WTC11 (cell line): Measurements from ENCODE around the gene OAT. TPM values are rescaled to one million over a fixed set of nuclear protein-coding genes. Genes with fewer than 3 reads are reported as not detected.

ENCODE experiments used
- ATAC-seq: fragments of 200-7000 bp; cut with Tn5 transposase; 2 replicates; pipeline ENCODE4 v1.10.0; 2021; ENCODE audit warnings: mild to moderate bottlenecking, moderate library complexity
- CTCF ChIA-PET: fragments of 300-600 bp; sonication (Branson Sonifier 250); formaldehyde crosslinking; loops from one replicate; lab custom pipeline; 2021; ENCODE audit warnings: antibody characterized with exemption; lab: Charles Lee
- POLR2A ChIA-PET: fragments of 350-600 bp; sonication (Branson Sonifier 250); formaldehyde crosslinking; loops from one replicate; lab custom pipeline; 2021; ENCODE audit warnings: antibody characterized with exemption; lab: Charles Lee
- DNase-seq: peaks from one replicate; pipeline ENCODE4 v3.0.0; 2021; ENCODE audit warnings: low spot score
- H3K27ac Mint-ChIP-seq: 2 replicates; pipeline ENCODE4 v1.8.0; 2021; ENCODE audit warnings: mixed read lengths
- H3K27me3 Mint-ChIP-seq: 2 replicates; pipeline ENCODE4 v1.8.0; 2021; ENCODE audit warnings: low read depth, mild to moderate bottlenecking, moderate library complexity, mixed read lengths
- H3K36me3 Mint-ChIP-seq: 2 replicates; pipeline ENCODE4 v1.8.0; 2021; ENCODE audit warnings: mixed read lengths
- H3K4me1 Mint-ChIP-seq: 2 replicates; pipeline ENCODE4 v1.8.0; 2022; ENCODE audit warnings: mixed read lengths
- H3K4me3 Mint-ChIP-seq: 2 replicates; pipeline ENCODE4 v1.8.0; 2021; ENCODE audit warnings: mild to moderate bottlenecking, moderate library complexity, mixed read lengths
- H3K9me3 Mint-ChIP-seq: 2 replicates; pipeline ENCODE4 v1.8.0; 2021; ENCODE audit warnings: mixed read lengths
- ATF2 ChIP-seq: sonication (generic); formaldehyde crosslinking; IDR thresholded peaks from 2 replicates; pipeline ENCODE4 v1.8.1; 2022; ENCODE audit warnings: low read depth, missing genetic modification reagents, borderline replicate concordance
- CDX4 ChIP-seq: fragments of 250-450 bp; sonication (Bioruptor Pico); IDR thresholded peaks from 2 replicates; pipeline ENCODE4 v1.9.0; 2021; ENCODE audit warnings: moderate library complexity, mild to moderate bottlenecking, inconsistent platforms, borderline replicate concordance
- CREM ChIP-seq: sonication (generic); formaldehyde crosslinking; IDR thresholded peaks from 2 replicates; pipeline ENCODE4 v1.8.1; 2022; ENCODE audit warnings: mild to moderate bottlenecking, missing genetic modification reagents, moderate library complexity
- ETV6 ChIP-seq: sonication (generic); formaldehyde crosslinking; IDR thresholded peaks from 2 replicates; pipeline ENCODE4 v1.8.1; 2022; ENCODE audit warnings: mild to moderate bottlenecking, missing genetic modification reagents
- FOXP1 ChIP-seq: sonication (generic); formaldehyde crosslinking; IDR thresholded peaks from 2 replicates; pipeline ENCODE4 v1.8.0; 2022; ENCODE audit warnings: missing genetic modification reagents, mild to moderate bottlenecking, moderate library complexity, borderline replicate concordance
- GABPB1 ChIP-seq: sonication (generic); formaldehyde crosslinking; IDR thresholded peaks from 2 replicates; pipeline ENCODE4 v1.8.1; 2023; ENCODE audit warnings: mild to moderate bottlenecking, missing genetic modification reagents
- JAZF1 ChIP-seq: fragments of 250-450 bp; sonication (Bioruptor Pico); IDR thresholded peaks from 2 replicates; pipeline ENCODE4 v1.9.0; 2021; ENCODE audit warnings: moderate library complexity, mild to moderate bottlenecking, inconsistent platforms
- MYBL2 ChIP-seq: sonication (generic); formaldehyde crosslinking; IDR thresholded peaks from 2 replicates; pipeline ENCODE4 v1.8.1; 2023; ENCODE audit warnings: mild to moderate bottlenecking, moderate library complexity, missing genetic modification reagents
- NR1H2 ChIP-seq: sonication (generic); formaldehyde crosslinking; IDR thresholded peaks from 2 replicates; pipeline ENCODE4 v1.9.0; 2021; ENCODE audit warnings: mild to moderate bottlenecking, moderate library complexity, missing genetic modification reagents
- NR2C2 ChIP-seq: sonication (generic); formaldehyde crosslinking; IDR thresholded peaks from 2 replicates; pipeline ENCODE4 v1.8.0; 2022; ENCODE audit warnings: mild to moderate bottlenecking, missing genetic modification reagents
- ZBTB43 ChIP-seq: sonication (generic); formaldehyde crosslinking; IDR thresholded peaks from 2 replicates; pipeline ENCODE4 v1.8.1; 2023; ENCODE audit warnings: mild to moderate bottlenecking, missing genetic modification reagents
- ZNF219 ChIP-seq: sonication (generic); formaldehyde crosslinking; IDR thresholded peaks from 2 replicates; pipeline ENCODE4 v1.8.0; 2023; ENCODE audit warnings: missing genetic modification reagents, mild to moderate bottlenecking, borderline replicate concordance
- ZNF317 ChIP-seq: sonication (generic); formaldehyde crosslinking; IDR thresholded peaks from 2 replicates; pipeline ENCODE4 v1.8.1; 2023; ENCODE audit warnings: low read depth, mild to moderate bottlenecking, moderate library complexity, missing genetic modification reagents, borderline replicate concordance
- ZNF396 ChIP-seq: fragments of 250-450 bp; sonication (Bioruptor Pico); IDR thresholded peaks from 2 replicates; pipeline ENCODE4 v1.8.0; 2021; ENCODE audit warnings: mild to moderate bottlenecking, moderate library complexity, borderline replicate concordance
- ZNF423 ChIP-seq: fragments of 250-450 bp; sonication (Bioruptor Pico); IDR thresholded peaks from 2 replicates; pipeline ENCODE4 v2.1.2; 2022; ENCODE audit warnings: mild to moderate bottlenecking, moderate library complexity
- ZNF532 ChIP-seq: fragments of 250-450 bp; sonication (Bioruptor Pico); IDR thresholded peaks from 2 replicates; pipeline ENCODE4 v1.9.0; 2021; ENCODE audit warnings: mild to moderate bottlenecking, borderline replicate concordance
- ZNF671 ChIP-seq: fragments of 250-450 bp; sonication (Bioruptor Pico); IDR thresholded peaks from 2 replicates; pipeline ENCODE4 v1.8.0; 2021; ENCODE audit warnings: mild to moderate bottlenecking
- total RNA-seq: library from RNA; stranded (reverse); gene quantifications from 3 replicates; pipeline ENCODE4 v1.2.3, GENCODE V29; 2021
- TF ChIP-seq, protein P1 (sequence below): sonication (generic); formaldehyde crosslinking; IDR thresholded peaks from 2 replicates; pipeline ENCODE4 v1.8.1; 2023; ENCODE audit warnings: mild to moderate bottlenecking, missing genetic modification reagents, moderate library complexity
- TF ChIP-seq, protein P2 (sequence below): sonication (generic); formaldehyde crosslinking; IDR thresholded peaks from 2 replicates; pipeline ENCODE4 v1.8.0; 2022; ENCODE audit warnings: mild to moderate bottlenecking, missing genetic modification reagents

OAT gene
- total RNA-seq, 1 experiment from 2014 or later: 117 TPM

- peaks cover 5% of the 10 kb centered on the region; the same call in 1 of the 2 replicates for H3K27me3 Mint-ChIP-seq
- no peaks in the 10 kb centered on the region for H3K36me3 Mint-ChIP-seq
- H3K9me3 Mint-ChIP-seq: peaks cover 4% of the 10 kb centered on the region; the same call in 1 of the 2 replicates
- POLR2A ChIA-PET: no interaction called here
- no peak for ATAC-seq
- H3K27ac Mint-ChIP-seq: no peak overlapping the region
- H3K4me1 Mint-ChIP-seq: peaks cover 21% of the 10 kb centered on the region
- DNase-seq: no peak
- H3K4me3 Mint-ChIP-seq: no peak overlapping the region
- CTCF ChIA-PET: interaction anchor here (1.9 kb wide), 1 partner anchor 13 kb away, joined by 10 read pairs; no protein-coding TSS in a partner anchor
- TF ChIP-seq ZBTB43 (CRISPR knock-in tag) (no peak), ZNF317 (CRISPR knock-in tag) (no peak), ZNF219 (CRISPR knock-in tag) (no peak), CDX4 (no peak), ZNF671 (CRISPR knock-in tag) (no peak), JAZF1 (CRISPR knock-in tag) (no peak), MYBL2 (no peak), NR1H2 (CRISPR knock-in tag) (no peak), ZNF396 (CRISPR knock-in tag) (no peak), ATF2 (CRISPR knock-in tag) (no peak), ETV6 (CRISPR knock-in tag) (no peak), CREM (CRISPR knock-in tag) (no peak)
Observed at GRCh38 chr10:124375691-124376090, 43.0 kb downstream of the OAT start.

DNA sequence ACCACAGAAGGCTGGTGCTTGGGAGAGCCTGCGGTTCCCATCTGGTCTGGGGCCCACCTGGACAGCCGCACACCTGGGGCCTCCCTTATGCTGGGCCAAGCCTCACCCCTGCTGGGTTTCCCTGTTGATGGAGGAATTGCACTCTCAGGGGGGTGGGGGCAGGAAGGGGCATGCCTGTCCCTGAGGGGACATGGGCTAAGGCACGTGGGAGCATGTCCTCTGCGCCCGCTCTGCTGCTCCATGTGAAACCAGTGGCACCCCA is 43.4 kb downstream of the OAT start:
- H3K36me3 Mint-ChIP-seq: no peaks in the 10 kb centered on the region
- H3K4me1 Mint-ChIP-seq: peaks cover 21% of the 10 kb centered on the region
- ATAC-seq: no peak
- no peak overlapping the region for H3K4me3 Mint-ChIP-seq
- H3K27me3 Mint-ChIP-seq: peaks cover 3% of the 10 kb centered on the region; the same call in 1 of the 2 replicates
- peak; percentile 19; the same call in 1 of the 2 replicates for TF ChIP-seq ZNF423 (CRISPR knock-in tag)
- TF ChIP-seq, protein P1, sequence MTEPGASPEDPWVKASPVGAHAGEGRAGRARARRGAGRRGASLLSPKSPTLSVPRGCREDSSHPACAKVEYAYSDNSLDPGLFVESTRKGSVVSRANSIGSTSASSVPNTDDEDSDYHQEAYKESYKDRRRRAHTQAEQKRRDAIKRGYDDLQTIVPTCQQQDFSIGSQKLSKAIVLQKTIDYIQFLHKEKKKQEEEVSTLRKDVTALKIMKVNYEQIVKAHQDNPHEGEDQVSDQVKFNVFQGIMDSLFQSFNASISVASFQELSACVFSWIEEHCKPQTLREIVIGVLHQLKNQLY (CRISPR knock-in tag): no peak
- no peak for TF ChIP-seq GABPB1 (CRISPR knock-in tag)
- TF ChIP-seq NR1H2 (CRISPR knock-in tag): no peak
- no peak for TF ChIP-seq FOXP1 (CRISPR knock-in tag)
- TF ChIP-seq NR2C2: no peak
- no peak for TF ChIP-seq ZNF532 (CRISPR knock-in tag)
- TF ChIP-seq, protein P2, sequence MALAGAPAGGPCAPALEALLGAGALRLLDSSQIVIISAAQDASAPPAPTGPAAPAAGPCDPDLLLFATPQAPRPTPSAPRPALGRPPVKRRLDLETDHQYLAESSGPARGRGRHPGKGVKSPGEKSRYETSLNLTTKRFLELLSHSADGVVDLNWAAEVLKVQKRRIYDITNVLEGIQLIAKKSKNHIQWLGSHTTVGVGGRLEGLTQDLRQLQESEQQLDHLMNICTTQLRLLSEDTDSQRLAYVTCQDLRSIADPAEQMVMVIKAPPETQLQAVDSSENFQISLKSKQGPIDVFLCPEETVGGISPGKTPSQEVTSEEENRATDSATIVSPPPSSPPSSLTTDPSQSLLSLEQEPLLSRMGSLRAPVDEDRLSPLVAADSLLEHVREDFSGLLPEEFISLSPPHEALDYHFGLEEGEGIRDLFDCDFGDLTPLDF (CRISPR knock-in tag): no peak
- TF ChIP-seq, all 79 proteins: peak for 1
- CTCF ChIA-PET: interaction anchor here (1.9 kb wide), 1 partner anchor 14 kb away, joined by 10 read pairs; no protein-coding TSS in a partner anchor
- POLR2A ChIA-PET: no interaction called here
- no peak for DNase-seq
- Mint-ChIP-seq H3K27ac (no peak overlapping the region), H3K9me3 (peaks cover 4% of the 10 kb centered on the region; the same call in 1 of the 2 replicates)
